NOMO-1 treated with dmso at 0.1 percent for 144 hours (cell line): ENCODE data around the gene NR2F6.
A peak's percentile ranks its signal among the peaks of the same experiment; 100 is the strongest.

Experiments used
- DNase-seq: peaks from one replicate; lab custom pipeline; 2025; ENCODE audit not compliant: unreplicated experiment; lab: John Stamatoyannopoulos, UW

The NR2F6 gene

GRCh38 chr19:17264641-17264979 lies 18.9 kb upstream of the NR2F6 start, which contains the start of gene USHBP1:
TSS of gene USHBP1 (minus strand) at chr19:17264745. CDS start at chr19:17264299, 446 bp downstream.
- DNase-seq, result no peak

- no peak for DNase-seq
Measured at GRCh38 chr19:17263712-17264640, 18.3 kb upstream of the NR2F6 start.

- DNase-seq, result no peak
Measured at GRCh38 chr19:17262557-17262956, 16.8 kb upstream of the NR2F6 start.

DNA sequence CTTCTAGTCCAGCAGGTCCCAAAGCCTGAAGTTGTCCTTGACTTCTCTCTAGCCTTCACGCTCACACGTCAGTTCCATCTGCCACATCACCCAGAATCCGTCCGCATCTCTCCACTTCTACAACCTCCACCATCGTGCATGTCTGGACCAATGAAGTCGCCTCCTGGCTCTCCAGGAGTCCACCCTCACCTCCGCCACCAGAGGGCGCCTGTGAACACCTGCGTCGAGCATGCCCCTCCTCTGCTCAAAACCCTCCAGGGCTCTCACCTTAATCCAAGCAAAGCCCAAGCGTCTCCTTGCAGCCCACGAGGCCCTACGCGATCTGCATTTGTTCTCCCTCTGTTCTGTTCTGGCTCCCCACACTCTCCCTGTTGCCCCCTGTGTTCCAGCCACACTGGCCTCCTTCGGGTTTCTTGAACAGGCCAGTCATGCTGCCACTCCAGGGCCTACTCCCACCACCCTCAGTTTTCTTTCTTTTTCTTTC lies 15.2 kb upstream of the NR2F6 start:
- DNase-seq, result peak; percentile 81

DNA sequence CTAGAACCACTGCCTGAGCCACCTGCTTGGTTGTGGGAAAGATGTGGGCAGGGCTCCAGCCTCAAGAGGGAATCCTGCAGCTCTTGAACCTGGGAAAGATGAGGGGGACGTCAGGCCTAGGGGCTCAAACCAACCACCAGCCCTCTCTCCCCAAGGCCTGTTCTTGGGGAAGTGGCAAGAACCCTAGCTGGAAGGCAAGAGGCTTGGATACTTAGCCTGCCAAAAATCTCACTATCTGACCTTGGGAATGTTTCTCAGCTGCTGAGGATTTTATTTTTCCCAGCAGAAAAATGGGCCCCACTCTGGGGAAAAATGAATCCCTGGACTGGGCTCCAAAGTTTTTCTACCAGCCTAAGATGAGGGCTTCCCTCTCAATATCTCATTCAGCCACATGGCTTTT lies 14.2 kb upstream of the NR2F6 start:
- DNase-seq, result no peak

GRCh38 chr19:17259118-17259780 lies 13.5 kb upstream of the NR2F6 start:
- DNase-seq, result no peak

- no peak for DNase-seq
Measured at GRCh38 chr19:17256130-17256529, 10.4 kb upstream of the NR2F6 start.

GRCh38 chr19:17255150-17255621 lies 9.5 kb upstream of the NR2F6 start:
- no peak for DNase-seq

- no peak for DNase-seq
Measured at GRCh38 chr19:17254636-17255035, 8.9 kb upstream of the NR2F6 start.

DNA sequence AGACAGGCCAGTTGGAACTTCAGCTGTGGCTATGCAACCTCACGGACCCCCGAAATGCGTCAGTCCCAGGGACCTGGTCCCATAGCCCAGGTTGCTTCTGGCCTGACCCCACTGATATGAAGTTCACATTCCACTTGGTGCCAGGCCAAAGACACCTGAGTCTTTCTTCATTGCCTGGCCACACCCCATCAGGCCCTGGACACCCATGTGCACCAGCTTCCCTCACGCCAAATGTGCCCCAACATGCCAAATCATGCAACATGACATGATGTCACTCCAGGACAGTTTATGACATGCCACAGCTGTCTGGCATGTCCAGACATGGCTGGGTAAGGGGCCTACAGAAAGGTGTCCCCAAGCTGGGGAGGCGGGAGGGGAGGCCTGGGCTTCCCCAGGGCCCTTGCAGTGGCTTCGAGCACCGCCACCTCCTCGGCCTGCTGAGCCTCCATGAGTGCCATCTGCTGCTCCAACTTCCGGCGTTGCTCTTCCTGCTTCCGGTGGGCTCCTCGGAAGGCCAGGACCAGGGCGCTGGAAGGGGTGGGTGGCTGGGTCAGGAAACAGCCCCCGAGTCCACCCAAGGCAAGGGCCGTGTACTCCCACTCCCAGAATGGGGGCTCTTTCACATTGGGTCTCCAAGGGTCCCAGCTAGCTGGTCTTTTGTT lies 4.3 kb upstream of the NR2F6 start:
- no peak for DNase-seq

DNA sequence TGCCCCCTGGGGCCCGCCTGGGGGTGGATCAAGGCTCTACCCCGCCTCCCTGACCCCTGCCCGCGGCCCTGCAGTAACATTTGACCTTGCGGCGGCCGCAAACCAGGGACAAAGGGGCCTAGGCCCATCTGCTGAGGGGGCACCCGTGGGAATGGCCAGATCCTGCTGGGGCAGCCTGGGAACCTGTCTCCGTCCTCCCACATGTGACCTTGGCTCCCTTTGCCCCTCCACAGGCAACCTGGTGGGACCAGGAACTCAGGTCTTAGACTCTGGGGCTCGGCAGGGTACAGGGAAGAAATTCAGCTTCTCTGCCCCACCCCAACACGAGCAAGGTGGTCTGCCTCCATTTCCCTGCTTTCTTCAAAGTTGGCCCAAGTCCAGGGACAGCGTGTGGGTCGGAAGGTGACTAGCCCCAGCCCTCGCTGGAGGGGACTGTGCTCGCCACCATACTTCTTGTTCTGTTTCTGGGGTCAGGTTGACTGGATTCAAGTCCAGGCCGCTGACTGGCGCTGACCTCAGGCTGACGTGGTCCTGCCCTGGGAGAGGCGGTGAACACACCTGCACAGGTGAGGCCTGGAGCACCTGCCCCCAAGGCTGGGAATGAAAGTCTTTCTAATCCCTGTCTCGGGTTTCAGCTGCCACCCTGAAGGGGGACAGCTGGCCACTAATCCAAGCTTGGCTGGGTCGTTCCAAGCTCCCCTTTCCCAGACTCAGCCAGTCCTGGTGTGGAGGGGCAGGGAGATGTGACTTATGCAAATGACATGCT lies 2.5 kb upstream of the NR2F6 start:
- no peak for DNase-seq

DNA sequence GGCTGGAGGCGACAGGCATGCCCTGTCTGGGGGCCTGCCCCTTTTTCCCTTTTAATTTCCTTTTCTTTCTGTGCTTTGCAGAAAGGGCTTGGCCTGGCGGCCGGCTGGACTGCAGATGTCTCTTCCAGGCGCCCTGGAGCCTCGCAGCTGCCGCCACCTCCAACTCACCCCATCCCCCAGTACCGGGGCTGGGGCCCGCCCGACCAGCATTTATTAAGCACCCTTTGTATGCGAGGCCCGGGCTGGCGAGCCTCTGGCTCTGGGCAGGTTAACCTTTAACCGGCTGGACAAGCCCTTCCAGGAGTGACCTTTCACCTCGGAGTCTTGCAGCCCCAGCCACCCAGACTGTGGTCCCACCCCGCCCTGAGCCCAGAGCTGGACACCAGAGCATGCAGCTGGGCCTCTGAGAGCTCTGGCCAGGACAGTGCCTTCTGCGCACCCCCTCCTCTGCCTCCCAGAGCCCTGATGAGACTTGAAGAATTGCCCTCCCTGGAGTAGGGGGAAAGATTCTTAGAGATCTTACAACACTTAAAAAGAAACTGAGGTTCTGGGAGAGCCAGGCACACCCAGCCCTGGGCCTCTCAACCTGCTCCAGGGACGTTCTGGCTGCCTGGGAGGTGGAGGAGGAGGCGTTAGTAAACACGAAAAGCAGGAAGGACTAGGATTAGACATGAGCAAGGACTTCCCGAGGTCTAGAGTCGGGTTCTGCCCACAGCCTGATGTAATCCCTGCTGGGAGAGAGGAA lies 1.1 kb upstream of the NR2F6 start:
- DNase-seq, result no peak

GRCh38 chr19:17244618-17245534 lies 843 bp downstream of the NR2F6 start:
- DNase-seq, result no peak

DNA sequence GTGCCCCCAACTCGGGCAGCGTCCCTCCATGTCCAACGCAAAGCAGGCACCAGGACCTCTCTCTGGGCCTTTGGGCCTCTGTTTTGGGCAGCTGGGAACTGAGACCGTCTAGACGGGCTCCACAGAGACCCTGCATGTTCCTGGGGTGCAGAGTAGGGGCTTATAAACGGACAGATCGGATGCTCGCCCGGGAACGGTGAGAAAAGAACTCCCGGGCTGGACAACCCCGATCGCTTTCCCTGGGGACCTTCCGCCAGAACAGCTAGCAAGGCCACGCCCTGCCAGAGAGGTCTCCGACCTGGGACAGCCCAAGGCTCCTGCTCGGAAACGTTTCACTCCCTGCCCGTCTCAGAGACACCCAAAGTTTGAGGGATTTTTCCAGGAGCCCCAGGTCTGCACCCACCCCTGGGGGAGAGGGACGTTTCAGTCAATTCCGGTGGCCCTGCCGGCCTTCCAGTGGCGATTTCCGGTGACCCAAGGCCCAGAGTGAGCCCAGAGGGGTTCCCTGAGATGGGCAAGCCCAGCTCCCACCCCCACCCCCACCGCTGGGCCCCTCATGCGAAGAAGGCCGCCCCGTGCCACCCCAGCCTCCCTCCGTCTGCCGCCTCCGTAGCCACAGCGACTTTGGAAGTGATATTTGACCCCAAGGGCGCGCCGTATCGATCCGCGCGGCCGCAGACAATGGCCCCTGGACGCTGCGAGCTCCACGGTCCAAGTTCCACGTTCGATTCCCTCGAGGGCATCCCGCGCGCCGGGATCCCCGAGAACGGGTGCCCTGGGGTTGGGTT lies 1.7 kb downstream of the NR2F6 start:
- no peak for DNase-seq

DNA sequence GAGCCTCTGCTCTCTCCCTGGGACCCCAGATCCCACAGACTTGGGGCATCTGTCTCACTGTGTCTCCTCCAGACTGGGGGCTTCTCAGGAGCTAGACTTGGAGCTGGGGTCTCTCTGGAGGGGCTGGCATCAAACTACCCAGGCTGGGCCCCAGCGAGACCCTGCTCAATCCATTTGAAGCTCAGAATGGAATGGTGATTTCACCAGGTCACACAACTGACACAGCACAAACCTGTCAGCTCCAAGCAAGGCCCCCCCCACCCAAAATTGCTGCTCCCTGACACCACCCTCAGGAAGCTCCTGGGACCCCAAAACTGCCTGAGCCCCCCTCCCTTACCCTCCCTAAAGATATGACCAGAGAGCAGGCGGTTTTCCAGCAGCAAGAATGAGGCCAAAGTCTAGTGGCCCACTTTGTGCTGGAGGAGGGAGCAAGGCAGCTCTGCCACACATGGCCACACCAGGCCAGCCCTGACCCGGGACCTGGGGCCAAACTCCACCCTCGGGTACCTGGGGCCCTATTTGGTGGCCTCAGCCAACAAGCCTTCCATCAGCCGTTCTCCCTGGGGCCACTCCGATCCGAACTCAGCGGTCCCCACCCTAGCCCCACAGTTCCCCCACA lies 2.4 kb downstream of the NR2F6 start:
- DNase-seq, result no peak

- no peak for DNase-seq
Measured at GRCh38 chr19:17242431-17243208, 3.1 kb downstream of the NR2F6 start.

DNA sequence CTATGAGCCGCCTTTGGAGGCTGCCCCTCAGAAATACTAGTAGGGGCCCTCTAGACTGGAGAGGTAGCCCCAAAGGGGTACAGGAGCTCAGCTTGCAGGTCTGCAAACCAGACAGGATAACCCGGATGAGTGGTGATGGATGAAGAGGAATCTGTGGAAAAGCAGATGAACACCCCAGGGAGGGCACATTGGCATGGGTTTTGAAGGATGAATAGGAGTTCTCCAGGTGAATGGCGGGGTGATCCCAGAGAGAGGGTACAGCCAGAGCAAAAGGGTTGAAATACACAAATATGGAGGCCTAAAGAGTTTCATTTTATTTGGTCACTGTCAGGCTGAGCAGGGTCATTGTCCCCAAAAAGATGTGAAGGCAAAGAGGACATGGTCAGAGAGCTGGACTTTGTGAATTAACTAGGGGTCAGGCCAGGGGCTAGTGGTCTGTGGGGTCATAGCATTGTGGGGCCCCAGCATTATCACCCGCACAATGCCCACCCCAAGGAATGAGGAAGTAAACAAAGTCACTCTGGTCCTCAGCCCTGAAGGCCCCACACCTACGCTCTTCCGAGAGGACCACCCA lies 4.8 kb downstream of the NR2F6 start:
- no peak for DNase-seq
